8988T (cell line): ENCODE results near the gene KLHL28.
A peak's percentile ranks its signal among the peaks of the same experiment; 100 is the strongest.

Experiments used
- DNase-seq: peaks from one replicate; pipeline ENCODE4 v3.0.0; 2011

The KLHL28 gene

GRCh38 chr14:44960146-44960545 is 1.6 kb downstream of the KLHL28 start:
- no peak for DNase-seq

DNA sequence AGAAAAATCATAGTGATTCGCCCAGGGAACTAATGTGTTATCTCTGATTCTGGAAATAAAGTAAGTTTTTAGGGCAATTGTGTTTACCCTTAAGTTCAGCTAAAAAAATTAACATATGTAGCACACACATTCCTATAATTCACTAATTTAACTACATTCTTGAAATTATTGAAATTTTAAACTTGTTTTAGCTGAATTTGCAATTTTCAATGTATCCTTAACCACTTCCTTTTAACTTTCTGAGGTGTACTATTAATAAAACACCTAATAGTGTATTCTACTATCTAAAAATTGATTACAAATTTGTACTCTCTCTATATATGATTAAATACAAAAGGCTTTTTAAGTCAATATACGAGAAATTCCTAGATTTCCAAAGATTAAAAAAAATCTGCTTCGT is 2.2 kb downstream of the KLHL28 start:
- no peak for DNase-seq

- no peak for DNase-seq
Observed at GRCh38 chr14:44956866-44957265, 4.9 kb downstream of the KLHL28 start.

- DNase-seq, result no peak
Observed at GRCh38 chr14:44955528-44955927, 6.2 kb downstream of the KLHL28 start.

DNA sequence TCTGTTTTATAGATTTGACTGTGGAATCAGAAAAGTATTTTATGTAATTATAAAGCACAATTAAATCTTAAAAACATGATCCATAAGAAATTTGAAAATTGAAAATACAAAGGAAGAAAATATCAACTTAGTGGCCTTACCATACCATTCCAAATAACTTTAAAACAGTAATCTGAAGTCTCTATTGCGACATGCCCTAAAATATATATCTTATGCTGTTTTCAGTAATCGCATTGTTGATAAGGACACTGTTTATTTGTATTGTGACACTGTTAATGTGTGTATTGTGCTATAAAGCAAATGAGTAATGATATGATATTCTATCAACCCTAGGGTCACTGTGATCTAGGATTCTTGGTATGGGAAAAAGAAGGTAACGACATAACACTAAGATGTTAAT is 7.0 kb downstream of the KLHL28 start:
- DNase-seq, result no peak

GRCh38 chr14:44952391-44953110 is 9.2 kb downstream of the KLHL28 start:
- no peak for DNase-seq

GRCh38 chr14:44951051-44951450 is 10.7 kb downstream of the KLHL28 start:
- no peak for DNase-seq

- no peak for DNase-seq
Observed at GRCh38 chr14:44945264-44945663, 16.5 kb downstream of the KLHL28 start.

- DNase-seq, result no peak
Observed at GRCh38 chr14:44944107-44944506, 17.6 kb downstream of the KLHL28 start.

- DNase-seq, result no peak
Observed at GRCh38 chr14:44942436-44942835, 19.3 kb downstream of the KLHL28 start.

DNA sequence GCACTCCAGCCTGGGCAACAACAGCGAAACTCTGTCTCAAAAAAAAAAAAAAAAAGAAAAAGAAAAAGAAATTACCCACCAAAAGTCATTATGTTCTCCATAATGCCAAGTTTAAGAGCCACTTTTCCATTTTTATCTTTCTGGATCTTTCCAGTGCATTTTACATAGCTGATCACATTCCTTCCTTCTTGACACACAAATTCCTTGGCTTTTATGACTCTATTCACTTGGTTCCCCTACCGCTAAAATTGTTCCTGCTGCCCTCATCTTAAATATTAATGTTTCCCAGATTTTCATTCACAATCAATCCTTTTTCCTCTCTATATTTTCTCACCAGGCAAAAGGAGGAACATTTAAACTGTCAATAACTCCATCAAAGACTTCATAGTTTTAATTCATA is 20.2 kb downstream of the KLHL28 start:
- DNase-seq, result no peak

GRCh38 chr14:44940944-44941343 is 20.8 kb downstream of the KLHL28 start:
- no peak for DNase-seq

DNA sequence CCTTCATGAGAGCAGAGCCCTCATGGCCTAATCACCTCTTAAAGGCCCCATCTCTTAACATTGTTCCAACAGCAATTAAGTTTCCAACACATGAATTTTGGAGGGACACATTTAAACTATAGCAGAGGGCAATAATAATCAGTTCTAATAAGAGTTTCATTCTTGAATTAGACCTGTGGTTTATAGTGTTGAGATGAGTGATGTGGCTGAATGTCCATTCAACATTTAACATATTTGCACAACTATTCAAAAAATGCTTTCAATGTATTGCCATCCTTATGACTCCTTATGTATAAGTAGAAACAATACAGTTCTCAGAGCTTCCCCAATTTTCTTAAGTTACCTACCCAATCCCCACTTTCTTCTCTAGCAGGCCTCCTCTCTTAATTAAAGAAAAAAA is 21.5 kb downstream of the KLHL28 start:
- no peak for DNase-seq

DNA sequence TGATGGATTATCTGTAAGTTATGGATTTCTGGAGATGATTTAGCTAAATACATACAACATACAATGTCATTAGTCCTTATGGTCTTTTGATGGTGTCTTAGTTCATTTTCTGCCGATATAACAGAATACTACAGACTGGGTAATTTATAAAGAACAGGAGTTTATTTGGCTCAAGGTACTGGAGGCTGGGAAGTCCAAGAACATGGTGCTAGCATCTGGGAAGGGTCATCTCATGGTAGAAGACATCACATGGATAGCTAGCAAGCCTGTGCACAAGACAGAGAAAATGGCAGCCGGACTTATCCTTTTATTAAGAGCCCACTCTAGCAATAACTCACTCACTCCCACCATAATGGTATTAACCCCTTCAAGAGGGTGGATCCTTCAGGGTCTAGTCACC is 24.2 kb downstream of the KLHL28 start:
- no peak for DNase-seq

DNA sequence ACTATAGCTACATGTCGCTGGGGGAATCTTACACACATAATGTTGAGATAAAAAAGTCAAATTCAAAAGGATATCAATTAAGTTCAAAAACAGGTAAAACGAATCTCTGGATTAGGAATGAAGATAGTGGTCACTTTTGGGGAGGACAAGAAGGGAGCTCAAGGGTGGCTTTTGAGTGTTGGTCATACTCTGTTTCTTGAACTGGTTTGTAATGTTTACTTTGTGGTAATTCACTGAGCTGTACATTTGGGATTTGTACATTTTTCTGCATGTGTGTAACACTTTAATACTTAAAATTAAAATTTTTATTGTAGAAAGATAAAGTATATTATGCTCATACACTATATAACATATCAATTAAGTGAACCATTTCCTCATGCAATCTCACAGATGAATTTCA is 26.6 kb downstream of the KLHL28 start:
- DNase-seq, result no peak

- DNase-seq, result no peak
Observed at GRCh38 chr14:44928793-44929192, 33.0 kb downstream of the KLHL28 start.

DNA sequence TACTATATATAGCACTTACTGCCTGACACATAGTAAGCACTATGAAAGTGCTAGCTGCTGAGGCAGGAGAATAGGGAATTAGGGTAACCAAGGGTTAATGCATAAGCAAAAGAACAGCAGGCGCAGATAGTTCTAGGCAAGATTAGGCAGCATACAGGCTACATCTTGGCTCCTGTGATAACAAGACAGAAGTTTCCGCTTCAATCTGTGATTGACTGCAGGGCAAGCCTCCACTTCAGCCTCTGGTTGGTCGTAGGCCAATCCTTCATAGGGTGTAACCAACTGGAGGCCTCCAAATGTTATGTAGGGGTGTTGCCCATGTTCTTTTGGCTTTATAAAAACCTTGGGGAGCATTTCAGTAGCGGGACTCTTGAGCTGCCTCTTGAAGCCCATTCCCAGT is 46.9 kb downstream of the KLHL28 start:
- no peak for DNase-seq

GRCh38 chr14:44912041-44912869 is 49.5 kb downstream of the KLHL28 start:
- DNase-seq, result no peak

GRCh38 chr14:44910821-44911220 is 50.9 kb downstream of the KLHL28 start:
- no peak for DNase-seq

DNA sequence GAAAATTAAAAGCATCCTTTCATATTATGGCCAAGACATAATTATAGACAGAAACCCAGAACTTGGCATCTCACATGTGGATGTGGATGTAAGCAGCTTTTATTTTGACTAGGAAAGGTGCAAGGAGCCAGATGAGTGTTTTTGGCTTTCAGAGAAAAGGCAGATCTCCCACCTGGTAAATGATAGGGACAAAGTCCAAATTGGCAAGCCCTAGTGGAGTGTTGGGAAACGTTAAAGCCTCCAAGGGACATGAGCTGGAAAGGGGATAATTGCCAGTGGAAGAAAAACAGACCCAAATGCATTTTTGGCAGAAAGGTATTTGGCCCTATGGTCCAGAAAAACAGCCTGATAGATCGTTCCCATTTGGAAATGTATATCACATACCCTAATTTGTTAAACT is 60.1 kb downstream of the KLHL28 start:
- no peak for DNase-seq

DNA sequence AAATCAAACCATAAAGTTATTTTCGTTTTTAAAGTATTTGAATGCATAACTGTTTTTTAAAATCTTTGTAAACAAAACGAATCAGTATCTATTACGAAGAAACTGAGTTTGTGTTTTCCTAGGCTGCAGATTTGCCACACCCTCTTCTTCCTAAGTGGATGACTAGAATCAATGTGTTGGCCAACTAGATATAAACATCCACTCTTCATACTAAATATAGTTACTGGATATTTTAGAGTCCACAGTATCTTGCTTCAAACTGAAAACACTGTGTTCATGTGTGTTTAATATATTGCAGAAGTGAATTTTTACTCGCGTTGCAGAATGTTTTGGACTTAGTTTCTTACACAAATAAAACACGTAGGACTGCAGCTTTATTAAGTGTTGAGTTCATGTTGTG is 63.2 kb downstream of the KLHL28 start:
- DNase-seq, result no peak

GRCh38 chr14:44897845-44898151 is 63.9 kb downstream of the KLHL28 start:
- no peak for DNase-seq

DNA sequence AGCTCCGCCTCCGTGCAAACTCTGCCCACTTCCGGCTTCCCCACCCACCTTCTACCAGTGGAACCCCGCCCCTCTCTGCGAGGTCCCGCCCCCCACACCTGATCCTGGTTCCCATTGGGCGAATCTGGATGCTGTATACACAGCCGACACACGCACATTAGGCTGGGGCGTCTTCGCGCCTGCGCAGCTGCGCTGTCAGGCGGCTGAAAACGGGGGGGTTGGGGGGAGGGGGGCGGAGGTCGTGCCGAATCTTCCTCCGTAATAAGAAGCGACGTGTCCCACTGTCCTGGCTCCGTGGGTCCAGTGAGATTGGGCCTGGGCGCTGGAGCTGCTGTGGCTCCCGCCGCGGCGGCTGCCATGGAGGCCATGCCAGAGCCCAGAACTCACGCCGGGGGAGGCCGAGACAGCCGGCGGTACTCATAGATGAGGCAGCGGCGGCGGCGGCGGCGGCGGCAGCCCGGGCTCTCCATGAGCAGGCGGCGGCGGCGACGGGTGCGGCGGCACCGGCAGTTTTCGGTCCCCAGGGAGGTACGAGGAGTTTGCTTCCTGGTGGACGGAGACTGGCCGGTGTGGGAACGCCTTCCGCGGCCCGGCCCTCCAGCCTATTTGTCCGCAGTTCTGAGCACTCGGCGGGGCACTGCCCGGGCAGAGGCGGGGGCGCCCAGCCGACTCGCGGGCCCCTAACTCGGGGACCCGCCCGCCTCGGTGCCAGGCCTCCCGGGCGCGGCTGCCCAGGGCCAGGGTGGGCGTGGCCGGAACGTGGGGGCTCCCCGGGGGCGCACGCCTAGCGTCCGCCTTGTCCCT is 64.5 kb downstream of the KLHL28 start:
- peak; percentile 56 for DNase-seq
